Left hindlimb (tissue), 1 donor: Measurements from ENCODE around the gene HDDC2.

Experiments used
- DNase-seq: peaks from one replicate; pipeline ENCODE4 v3.0.0-alpha.2; 2018

HDDC2 gene

GRCh38 chr6:125268765-125269164 lies 33.0 kb downstream of the HDDC2 start:
- DNase-seq, result no peak

GRCh38 chr6:125267806-125268523 lies 33.8 kb downstream of the HDDC2 start:
- no peak for DNase-seq

- DNase-seq, result no peak
Observed at GRCh38 chr6:125264476-125264875, 37.3 kb downstream of the HDDC2 start.

- no peak for DNase-seq
Observed at GRCh38 chr6:125262016-125263013, 39.5 kb downstream of the HDDC2 start.

- DNase-seq, result no peak
Observed at GRCh38 chr6:125259354-125259736, 42.4 kb downstream of the HDDC2 start.

GRCh38 chr6:125258651-125259353 lies 43.0 kb downstream of the HDDC2 start:
- no peak for DNase-seq

- DNase-seq, result no peak
Observed at GRCh38 chr6:125257351-125257750, 44.4 kb downstream of the HDDC2 start.

- DNase-seq, result no peak
Observed at GRCh38 chr6:125255201-125255600, 46.6 kb downstream of the HDDC2 start.

- no peak for DNase-seq
Observed at GRCh38 chr6:125254321-125254720, 47.4 kb downstream of the HDDC2 start.

- no peak for DNase-seq
Observed at GRCh38 chr6:125253881-125254280, 47.9 kb downstream of the HDDC2 start.

GRCh38 chr6:125252891-125253290 lies 48.9 kb downstream of the HDDC2 start:
- DNase-seq, result no peak

- no peak for DNase-seq
Observed at GRCh38 chr6:125251516-125252220, 50.1 kb downstream of the HDDC2 start.

- DNase-seq, result no peak
Observed at GRCh38 chr6:125250511-125250910, 51.3 kb downstream of the HDDC2 start.

GRCh38 chr6:125248136-125248535 lies 53.6 kb downstream of the HDDC2 start:
- no peak for DNase-seq

GRCh38 chr6:125246566-125246965 lies 55.2 kb downstream of the HDDC2 start:
- DNase-seq, result no peak

GRCh38 chr6:125245523-125246264 lies 56.1 kb downstream of the HDDC2 start:
- no peak for DNase-seq

- no peak for DNase-seq
Observed at GRCh38 chr6:125245109-125245508, 56.7 kb downstream of the HDDC2 start.

GRCh38 chr6:125237764-125238163 lies 64.0 kb downstream of the HDDC2 start:
- DNase-seq, result no peak

- DNase-seq, result no peak
Observed at GRCh38 chr6:125236536-125237327, 65.0 kb downstream of the HDDC2 start.

GRCh38 chr6:125233202-125233601 lies 68.6 kb downstream of the HDDC2 start:
- DNase-seq, result no peak

GRCh38 chr6:125232466-125232865 lies 69.3 kb downstream of the HDDC2 start:
- no peak for DNase-seq
